K562 (cell line): Measurements from ENCODE around the gene LTBP4. TPM values are rescaled to one million over a fixed set of nuclear protein-coding genes. Genes with fewer than 3 reads are reported as not detected.

Experiments
- ATF7 ChIP-seq: fragments of 450-650 bp; IDR thresholded peaks from 2 replicates; pipeline ENCODE4 v1.7.1; 2014; ENCODE audit warnings: mild to moderate bottlenecking, moderate library complexity
- CBFA2T3 ChIP-seq: fragments of 450-650 bp; IDR thresholded peaks from 2 replicates; pipeline ENCODE4 v1.6.1; 2017
- CCNT2 ChIP-seq: IDR thresholded peaks from 2 replicates; pipeline ENCODE4 v1.6.1; 2011; ENCODE audit warnings: borderline replicate concordance, low read depth, mild to moderate bottlenecking, moderate library complexity, mixed read lengths, low read length; ENCODE audit not compliant: insufficient read length; ENCODE audit errors: extremely low read depth
- CEBPB ChIP-seq: fragments of 450-650 bp; IDR thresholded peaks from 2 replicates; pipeline ENCODE4 v1.6.1; 2016; ENCODE audit warnings: missing genetic modification characterization, missing compliant biosample characterization
- EGR1 ChIP-seq: fragments of 450-650 bp; conservative IDR thresholded peaks from 2 replicates; pipeline ENCODE4 v1.6.1; 2017; ENCODE audit warnings: mild to moderate bottlenecking
- MAZ ChIP-seq, 2 experiments: fragments of 450-650 bp in 1 of 2; sonication (generic) in 1 of 2; formaldehyde crosslinking; IDR thresholded peaks in 1 of 2; conservative IDR thresholded peaks in 1 of 2; 2 replicates each; pipeline versions ENCODE4 v1.4.0 to v1.5.0; 2020; ENCODE audit warnings: mild to moderate bottlenecking in 1 of 2, missing genetic modification reagents in 1 of 2
- MYC ChIP-seq, 2 experiments: fragments of 250-450 bp in 1 of 2; sonication (Bioruptor Pico) in 1 of 2; IDR thresholded peaks; 2 replicates each; pipeline versions ENCODE4 v1.5.1 to v1.6.1; 2012 to 2021; ENCODE audit warnings: low read depth in 2 of 2, borderline replicate concordance in 1 of 2, improper control_type of control experiment in 1 of 2, low read length in 1 of 2, mild to moderate bottlenecking in 1 of 2, moderate library complexity in 1 of 2
- POLR2G ChIP-seq: fragments of 200-400 bp; formaldehyde crosslinking; IDR thresholded peaks from 2 replicates; pipeline ENCODE4 v1.6.1; 2017; ENCODE audit warnings: low read depth, mild to moderate bottlenecking, antibody characterized with exemption, low read length, moderate library complexity
- RHOXF2B ChIP-seq: fragments of 250-450 bp; sonication (Bioruptor Pico); conservative IDR thresholded peaks from 2 replicates; pipeline ENCODE4 v1.5.1; 2021
- SMAD4 ChIP-seq: fragments of 250-450 bp; sonication (Bioruptor Pico); conservative IDR thresholded peaks from 2 replicates; pipeline ENCODE4 v1.8.0; 2021; ENCODE audit warnings: inconsistent platforms, mild to moderate bottlenecking, moderate library complexity
- SMARCA4 ChIP-seq: fragments of 450-650 bp; IDR thresholded peaks from 2 replicates; pipeline ENCODE4 v1.6.1; 2016
- SMARCB1 ChIP-seq: IDR thresholded peaks from 2 replicates; pipeline ENCODE4 v1.6.1; 2011; ENCODE audit warnings: improper control_type of control experiment, low read depth; ENCODE audit not compliant: insufficient read length
- SOX6 ChIP-seq: fragments of 450-650 bp; IDR thresholded peaks from 2 replicates; pipeline ENCODE4 v1.6.1; 2014; ENCODE audit warnings: mild to moderate bottlenecking
- SPI1 ChIP-seq: IDR thresholded peaks from 2 replicates; pipeline ENCODE4 v1.6.1; 2011; ENCODE audit warnings: low read depth, low read length, control low read depth, borderline replicate concordance
- TBL1XR1 ChIP-seq, 2 experiments: IDR thresholded peaks; 2 replicates each; pipeline ENCODE4 v1.6.1; 2012; ENCODE audit warnings: improper control_type of control experiment in 2 of 2, low read length in 2 of 2, mild to moderate bottlenecking in 1 of 2
- TCF7 ChIP-seq: sonication (generic); IDR thresholded peaks from 2 replicates; pipeline ENCODE4 v1.6.1; 2016; ENCODE audit warnings: antibody characterized with exemption, borderline replicate concordance
- ZFX ChIP-seq: sonication (generic); formaldehyde crosslinking; IDR thresholded peaks from 2 replicates; pipeline ENCODE4 v1.8.0; 2022; ENCODE audit warnings: mild to moderate bottlenecking, missing genetic modification reagents, moderate library complexity
- ZNF143 ChIP-seq: sonication (generic); formaldehyde crosslinking; IDR thresholded peaks from 2 replicates; pipeline ENCODE4 v1.9.0; 2022; ENCODE audit warnings: mild to moderate bottlenecking, missing genetic modification reagents
- ZNF212 ChIP-seq: fragments of 450-650 bp; formaldehyde crosslinking; IDR thresholded peaks from 2 replicates; pipeline ENCODE4 v1.4.0; 2020; ENCODE audit warnings: mild to moderate bottlenecking
- ZNF717 ChIP-seq: fragments of 250-450 bp; sonication (Bioruptor Pico); IDR thresholded peaks from 2 replicates; pipeline ENCODE4 v1.5.0; 2021
- polyA plus RNA-seq, 8 experiments: library from polyadenylated mRNA; depleted of rRNA in 4 of 8; stranded (reverse) in 5 of 8; unstranded in 3 of 8; fragments of >200 nt; fragmentation: Nextera tagmentation in 2 of 8; fragmentation: Illumina TruSeq in 1 of 8; extraction: Ambion mirVana in 2 of 8; extraction: Trizol in 1 of 8; gene quantifications; 2 replicates each; pipeline versions ENCODE4 v1.2.1 to v1.2.3, GENCODE V29; 2011 to 2014; ENCODE audit warnings: inconsistent platforms in 1 of 8, missing spikeins in 1 of 8
- total RNA-seq, 7 experiments: library from RNA; depleted of rRNA in 6 of 7; stranded (reverse); fragments of >200 nt in 6 of 7; fragmentation: Illumina TruSeq in 2 of 7; extraction: Trizol in 2 of 7; gene quantifications; 2 replicates each; pipeline versions ENCODE4 v1.2.1 to v1.2.3, GENCODE V29; 2011 to 2021; ENCODE audit warnings: low replicate concordance in 1 of 7
- TF ChIP-seq, protein P1 (sequence below), 2 experiments: fragments of 450-650 bp; IDR thresholded peaks; 2 replicates each; pipeline ENCODE4 v1.6.1; 2016
- TF ChIP-seq, protein P2 (sequence below), 2 experiments: fragments of 450-650 bp in 1 of 2; sonication (generic) in 1 of 2; formaldehyde crosslinking in 1 of 2; IDR thresholded peaks in 1 of 2; conservative IDR thresholded peaks in 1 of 2; 2 replicates each; pipeline versions ENCODE4 v1.6.1 to v1.8.1; 2016 to 2023; ENCODE audit warnings: mild to moderate bottlenecking in 2 of 2, moderate library complexity in 2 of 2, inconsistent platforms in 1 of 2, missing genetic modification reagents in 1 of 2
- TF ChIP-seq, protein P3 (sequence below): fragments of 250-450 bp; sonication (Bioruptor Pico); IDR thresholded peaks from 2 replicates; pipeline ENCODE4 v1.5.0; 2020; ENCODE audit warnings: mild to moderate bottlenecking, borderline replicate concordance

LTBP4 gene
- total and polyA plus RNA-seq, 9 of the 15 experiments (the other 6 are each of a cell fraction or from before 2014, with no cell fraction given) = 0.35 to 160 (median 31.6) TPM

DNA sequence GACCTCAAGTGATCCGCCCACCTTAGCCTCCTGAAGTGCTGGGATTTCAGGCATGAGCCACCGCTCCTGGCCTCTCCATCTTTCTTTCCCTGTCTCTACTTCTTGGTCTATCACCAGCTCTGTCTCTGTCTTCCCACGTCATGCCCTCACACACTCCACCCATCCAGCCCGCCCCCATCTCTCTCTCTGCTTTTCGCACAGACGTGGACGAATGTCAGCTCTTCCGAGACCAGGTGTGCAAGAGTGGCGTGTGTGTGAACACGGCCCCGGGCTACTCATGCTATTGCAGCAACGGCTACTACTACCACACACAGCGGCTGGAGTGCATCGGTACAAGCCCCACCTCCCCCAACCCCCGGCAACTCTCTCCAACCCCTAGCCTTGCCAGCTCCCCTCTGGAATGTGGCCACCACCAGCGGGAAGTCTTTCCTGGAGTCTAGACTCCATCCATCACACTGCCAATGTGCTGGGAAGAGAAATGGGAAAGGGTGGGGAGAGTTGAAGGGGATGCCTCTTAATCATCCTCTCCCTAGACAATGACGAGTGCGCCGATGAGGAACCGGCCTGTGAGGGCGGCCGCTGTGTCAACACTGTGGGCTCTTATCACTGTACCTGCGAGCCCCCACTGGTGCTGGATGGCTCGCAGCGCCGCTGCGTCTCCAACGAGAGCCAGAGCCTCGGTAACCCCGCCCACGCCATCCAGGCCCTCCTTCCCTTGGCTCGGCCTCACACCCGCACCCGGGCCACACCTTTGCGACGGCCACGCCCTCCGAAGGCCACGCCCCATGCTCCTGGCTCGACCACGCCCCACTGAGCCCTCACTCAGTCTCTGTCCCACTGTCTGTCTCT lies 22.5 kb downstream of the LTBP4 start (continued):
- TF ChIP-seq, protein P1, sequence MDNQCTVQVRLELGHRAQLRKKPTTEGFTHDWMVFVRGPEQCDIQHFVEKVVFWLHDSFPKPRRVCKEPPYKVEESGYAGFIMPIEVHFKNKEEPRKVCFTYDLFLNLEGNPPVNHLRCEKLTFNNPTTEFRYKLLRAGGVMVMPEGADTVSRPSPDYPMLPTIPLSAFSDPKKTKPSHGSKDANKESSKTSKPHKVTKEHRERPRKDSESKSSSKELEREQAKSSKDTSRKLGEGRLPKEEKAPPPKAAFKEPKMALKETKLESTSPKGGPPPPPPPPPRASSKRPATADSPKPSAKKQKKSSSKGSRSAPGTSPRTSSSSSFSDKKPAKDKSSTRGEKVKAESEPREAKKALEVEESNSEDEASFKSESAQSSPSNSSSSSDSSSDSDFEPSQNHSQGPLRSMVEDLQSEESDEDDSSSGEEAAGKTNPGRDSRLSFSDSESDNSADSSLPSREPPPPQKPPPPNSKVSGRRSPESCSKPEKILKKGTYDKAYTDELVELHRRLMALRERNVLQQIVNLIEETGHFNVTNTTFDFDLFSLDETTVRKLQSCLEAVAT (IDR thresholded peaks at IDR 0.05) = peak in 1 of 2 experiments; percentile 16; a peak in 1 of 4 replicates
- peak; percentile 87 for TF ChIP-seq SOX6
- TF ChIP-seq, protein P2, sequence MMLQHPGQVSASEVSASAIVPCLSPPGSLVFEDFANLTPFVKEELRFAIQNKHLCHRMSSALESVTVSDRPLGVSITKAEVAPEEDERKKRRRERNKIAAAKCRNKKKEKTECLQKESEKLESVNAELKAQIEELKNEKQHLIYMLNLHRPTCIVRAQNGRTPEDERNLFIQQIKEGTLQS (IDR thresholded peaks at IDR 0.05) = 0 out of 2 replicates have a peak, but pooled peaks have one; percentile 28
- TF ChIP-seq, protein P2 (CRISPR knock-in tag; conservative IDR thresholded peaks at IDR 0.05) = no peak
- peak; percentile 80 for TF ChIP-seq SMAD4 (CRISPR knock-in tag)
- 0 out of 2 replicates have a peak, but pooled peaks have one; percentile 32 for TF ChIP-seq ZNF143 (CRISPR knock-in tag)
- TF ChIP-seq POLR2G = peak; percentile 59
- peak; percentile 69 to 71 for TF ChIP-seq MAZ (CRISPR knock-in tag; conservative IDR thresholded peaks at IDR 0.05 in 1 of 2, IDR thresholded peaks at IDR 0.05 in 1 of 2)
- 0 out of 2 replicates have a peak, but pooled peaks have one; percentile 12 for TF ChIP-seq ZFX (CRISPR knock-in tag)
- peak; percentile 78 for TF ChIP-seq ATF7
- TF ChIP-seq ZNF717 (CRISPR knock-in tag) = no peak
- TF ChIP-seq CBFA2T3 = peak; percentile 55
- TF ChIP-seq, protein P3, sequence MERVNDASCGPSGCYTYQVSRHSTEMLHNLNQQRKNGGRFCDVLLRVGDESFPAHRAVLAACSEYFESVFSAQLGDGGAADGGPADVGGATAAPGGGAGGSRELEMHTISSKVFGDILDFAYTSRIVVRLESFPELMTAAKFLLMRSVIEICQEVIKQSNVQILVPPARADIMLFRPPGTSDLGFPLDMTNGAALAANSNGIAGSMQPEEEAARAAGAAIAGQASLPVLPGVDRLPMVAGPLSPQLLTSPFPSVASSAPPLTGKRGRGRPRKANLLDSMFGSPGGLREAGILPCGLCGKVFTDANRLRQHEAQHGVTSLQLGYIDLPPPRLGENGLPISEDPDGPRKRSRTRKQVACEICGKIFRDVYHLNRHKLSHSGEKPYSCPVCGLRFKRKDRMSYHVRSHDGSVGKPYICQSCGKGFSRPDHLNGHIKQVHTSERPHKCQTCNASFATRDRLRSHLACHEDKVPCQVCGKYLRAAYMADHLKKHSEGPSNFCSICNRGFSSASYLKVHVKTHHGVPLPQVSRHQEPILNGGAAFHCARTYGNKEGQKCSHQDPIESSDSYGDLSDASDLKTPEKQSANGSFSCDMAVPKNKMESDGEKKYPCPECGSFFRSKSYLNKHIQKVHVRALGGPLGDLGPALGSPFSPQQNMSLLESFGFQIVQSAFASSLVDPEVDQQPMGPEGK (CRISPR knock-in tag) = no peak
- peak; percentile 74 for TF ChIP-seq MYC (IDR thresholded peaks at IDR 0.05; ENCODE audit: low read depth, low read length)
- no peak for TF ChIP-seq MYC (CRISPR knock-in tag; IDR thresholded peaks at IDR 0.05; ENCODE audit: borderline replicate concordance, low read depth)
- peak in 1 of 2 experiments; percentile 40; a peak in 1 of 4 replicates for TF ChIP-seq TBL1XR1 (IDR thresholded peaks at IDR 0.05; ENCODE audit: low read length in 2 of 2)
- TF ChIP-seq SMARCA4 = peak; percentile 71
- TF ChIP-seq CCNT2 = peak; percentile 93
- TF ChIP-seq RHOXF2B (CRISPR knock-in tag) = no peak
- TF ChIP-seq SMARCB1 = no peak
- peak; percentile 65; the same call in 1 of the 2 replicates for TF ChIP-seq SPI1
- peak; percentile 14; the same call in 1 of the 2 replicates for TF ChIP-seq TCF7
- peak; percentile 41; the same call in 1 of the 2 replicates for TF ChIP-seq CEBPB (tag)
- peak; percentile 93 for TF ChIP-seq EGR1
- TF ChIP-seq ZNF212 (CRISPR knock-in tag) = no peak
- TF ChIP-seq, all 486 proteins: peak for 80
